Right lobe of liver (tissue), 6 donors: Measurements from ENCODE around the gene RPL22. TPM values are rescaled to one million over a fixed set of nuclear protein-coding genes. Genes with fewer than 3 reads are reported as not detected.

Experiments
- ATAC-seq, 4 donors: fragments of 200-7000 bp; cut with Tn5 transposase; one replicate each; pipeline ENCODE4 v1.9.1; 2020; ENCODE audit warnings: mild to moderate bottlenecking in 4 of 4, moderate library complexity in 4 of 4
- DNase-seq, 3 donors: peaks; one replicate each; pipeline ENCODE4 v3.0.0-alpha.2; 2020
- H3K27ac ChIP-seq, 3 donors: fragments of 200-600 bp; one replicate each; pipeline ENCODE4 v1.8.0; 2022
- H3K27me3 ChIP-seq, 2 donors: fragments of 200-600 bp; one replicate each; pipeline ENCODE4 v1.8.0; 2022
- H3K36me3 ChIP-seq, 4 donors: fragments of 200-600 bp; sonication (generic) in 1 of 4; one replicate each; pipeline versions ENCODE4 v1.5.1 to v1.8.0; 2017 to 2022; ENCODE audit warnings: control low read depth in 1 of 4
- H3K4me1 ChIP-seq, 4 donors: fragments of 200-600 bp; sonication (generic) in 1 of 4; one replicate each; pipeline versions ENCODE4 v1.5.1 to v1.8.0; 2017 to 2022; ENCODE audit warnings: control low read depth in 1 of 4
- H3K4me3 ChIP-seq, 3 donors: fragments of 200-600 bp; one replicate each; pipeline ENCODE4 v1.8.0; 2022
- H3K9me3 ChIP-seq, 4 donors: fragments of 200-600 bp; sonication (generic) in 1 of 4; one replicate each; pipeline versions ENCODE4 v1.5.1 to v1.8.0; 2017 to 2022; ENCODE audit warnings: control low read depth in 1 of 4
- CTCF ChIP-seq, 4 donors: fragments of 200-600 bp in 3 of 4; fragments of 450-650 bp in 1 of 4; IDR thresholded peaks; one replicate each; pipeline versions ENCODE4 v1.5.1 to v1.8.0; 2016 to 2022; ENCODE audit warnings: antibody characterized with exemption in 4 of 4, mild to moderate bottlenecking in 2 of 4
- POLR2A ChIP-seq: fragments of 450-650 bp; IDR thresholded peaks from one replicate; pipeline ENCODE4 v1.6.1; 2017; ENCODE audit warnings: antibody characterized with exemption, mild to moderate bottlenecking
- WGBS: methylation state at CpG from one replicate; pipeline ENCODE4 v1.1.6; 2018; ENCODE audit warnings: low coverage, low lambda C conversion rate; ENCODE audit not compliant: insufficient coverage; ENCODE audit errors: missing lambda C conversion rate; 5-methylcytosine and 5-hydroxymethylcytosine counted together
- intact Hi-C, 2 donors: fragments of 100-400 bp; cut with DNase I; formaldehyde crosslinking; loops; one replicate each; pipeline versions ENCODE4 v1.11.2 to v1.14.1; 2022
- long read RNA-seq: library from polyadenylated mRNA; unstranded; transcript quantifications from one replicate; pipeline ENCODE4 v2.0.0, GENCODE V29; 2019
- total RNA-seq, 6 experiments: library from RNA; depleted of rRNA in 2 of 6; stranded (reverse); fragments of >200 nt in 2 of 6; fragmentation: NEBNext Ultra II Directional in 3 of 6; extraction: Animal tissue kit (Norgen Biotek cat#: 25700) in 3 of 6; gene quantifications; one replicate each; pipeline versions ENCODE4 v1.1.0 to v1.2.4, GENCODE V29; 2016 to 2023
- donor health status: DM: no; HTN: yes; CAD: no.
- donor health status: DM: no; HTN: no; CAD: no.
- donor health status: DM: no; HTN: no; CAD: no.
- donor health status: DM: no; HTN: yes; CAD: no.
- donor health status: DM: no; HTN: yes; CAD: no.

Gene RPL22
- 100 to 1,000 TPM in 4 of 6 experiments, 10 to 100 TPM in 2; 45.4 to 156 (median 134) TPM for total RNA-seq
- long read RNA-seq, transcript RPL22-201 (4 exons, 2,078 nt) = major isoform, 153 of 183 reads
- long read RNA-seq, transcript RPL22-206 (3 exons, 2,279 nt) = minor isoform, 18 of 183 reads
- long read RNA-seq, partial matches to known transcripts = 2 of 183 reads
- long read RNA-seq, other reads (novel, unspliced or antisense) = 10 of 183 reads

GRCh38 chr1:6199298-6200187 is at the start of gene RPL22:
RPL22 (minus strand) TSS chr1:6199595; CDS start chr1:6199573, 22 bp downstream.
- intact Hi-C loops = no loop called here
- WGBS = under 1% methylated on average over 25 of the region's 53 CpGs
- peak; percentile 97 to 99 (median 98) for ATAC-seq

GRCh38 chr1:6248161-6248776 is 48.9 kb upstream of the RPL22 start:
- H3K9me3 ChIP-seq = no peaks in the 10 kb centered on the region
- WGBS = 74% methylated on average over 3 of the region's 14 CpGs
- no peak for ATAC-seq

More at GRCh38 chr1:6199298-6200187, at the start of gene RPL22:
- TF ChIP-seq CTCF (IDR thresholded peaks at IDR 0.05) (no peak), POLR2A (peak; percentile 90)
- Histone ChIP-seq H3K4me1 (peaks cover 0 to 12% (median 3%) of the 10 kb centered on the region in 4 donors), H3K9me3 (no peaks in the 10 kb centered on the region), H3K4me3 (peak within 1 kb of the TSS; percentile 99 to 100 (median 100)), H3K36me3 (peaks cover 0 to 22% (median 8%) of the 10 kb centered on the region in 4 donors), H3K27ac (peak within 1 kb of the TSS; percentile 59 to 84 (median 60)), H3K27me3 (no peaks in the 10 kb centered on the region)
- DNase-seq = peak; percentile 97 to 98 (median 97)

GRCh38 chr1:6247651-6248050 is 48.3 kb upstream of the RPL22 start:
- intact Hi-C loops = loop anchor here (5.0 to 10.0 kb wide), 5 partner anchors 95 to 193 kb away; partner anchors contain the start of gene ESPN (in 1 of the 2)
- peaks cover 0 to 28% of the 10 kb centered on the region in 2 donors for H3K27me3 ChIP-seq
- WGBS = 61% methylated on average over 5 of the region's 5 CpGs
- no peak overlapping the region for H3K27ac ChIP-seq
- no peaks in the 10 kb centered on the region for H3K9me3 ChIP-seq
- ATAC-seq (no peak), DNase-seq (peak in 1 of 3 donors; percentile 46)
- peaks cover 0 to 19% (median 0%) of the 10 kb centered on the region in 4 donors for H3K4me1 ChIP-seq
- no peaks in the 10 kb centered on the region for H3K36me3 ChIP-seq
- no peak overlapping the region for H3K4me3 ChIP-seq
- no peak for TF ChIP-seq POLR2A
- TF ChIP-seq CTCF (IDR thresholded peaks at IDR 0.05) = no peak

More at GRCh38 chr1:6248161-6248776, 48.9 kb upstream of the RPL22 start:
- H3K27me3 ChIP-seq = peaks cover 0 to 25% of the 10 kb centered on the region in 2 donors
- H3K4me3 ChIP-seq = no peak overlapping the region
- intact Hi-C loops = loop anchor here (5.0 to 10.0 kb wide), 5 partner anchors 94 to 193 kb away; partner anchors contain the start of gene ESPN (in 1 of the 2)
- no peaks in the 10 kb centered on the region for H3K36me3 ChIP-seq
- H3K27ac ChIP-seq = no peak overlapping the region
- no peak for TF ChIP-seq CTCF (IDR thresholded peaks at IDR 0.05)
- TF ChIP-seq POLR2A = no peak
- peaks cover 0 to 19% (median 0%) of the 10 kb centered on the region in 4 donors for H3K4me1 ChIP-seq
- peak in 1 of 3 donors; percentile 63 for DNase-seq
